ENCODE measurements around the gene OR2T4.

OR2T4 gene

GRCh38 chr1:248361121-248361715 lies at the start of gene OR2T4:
Gene OR2T4, plus strand, starts transcription at chr1:248361665. Its CDS starts 0 bp downstream, at chr1:248361665.
- no peak for DNase-seq (ENCODE audit: low read depth, low spot score)

- DNase-seq (ENCODE audit: low read depth, low spot score), result no peak
Measured at GRCh38 chr1:248316796-248317195, 44.7 kb upstream of the OR2T4 start.

- DNase-seq (ENCODE audit: low read depth, low spot score), result no peak
Measured at GRCh38 chr1:248324468-248324867, 37.0 kb upstream of the OR2T4 start, which contains the start of gene OR2M7. Gene OR2M7, minus strand, starts transcription at chr1:248324568. Its CDS starts 0 bp downstream, at chr1:248324568.

- DNase-seq (ENCODE audit: low read depth, low spot score), result no peak
Measured at GRCh38 chr1:248343451-248343850, 18.0 kb upstream of the OR2T4 start.

GRCh38 chr1:248348475-248348874 lies 13.0 kb upstream of the OR2T4 start, which contains the start of gene OR14C36:
Gene OR14C36, plus strand, starts transcription at chr1:248348775. Its CDS starts 0 bp downstream, at chr1:248348775.
- no peak for DNase-seq (ENCODE audit: low read depth, low spot score)

- no peak for DNase-seq (ENCODE audit: low read depth, low spot score)
Measured at GRCh38 chr1:248359415-248359814, 2.0 kb upstream of the OR2T4 start.

GRCh38 chr1:248366609-248367008 lies 5.1 kb downstream of the OR2T4 start:
- no peak for DNase-seq (ENCODE audit: low read depth, low spot score)

GRCh38 chr1:248372394-248372793 lies 10.9 kb downstream of the OR2T4 start:
- DNase-seq (ENCODE audit: low read depth, low spot score), result no peak

- DNase-seq (ENCODE audit: low read depth, low spot score), result no peak
Measured at GRCh38 chr1:248373761-248374160, 12.3 kb downstream of the OR2T4 start.

- DNase-seq (ENCODE audit: low read depth, low spot score), result no peak
Measured at GRCh38 chr1:248375446-248375845, 14.0 kb downstream of the OR2T4 start, which contains the start of gene OR2T6. Gene OR2T6, plus strand, starts transcription at chr1:248375746. Its CDS starts 11,863 bp downstream, at chr1:248387609.

GRCh38 chr1:248376916-248377315 lies 15.5 kb downstream of the OR2T4 start:
- DNase-seq (ENCODE audit: low read depth, low spot score), result no peak

GRCh38 chr1:248380854-248381253 lies 19.4 kb downstream of the OR2T4 start:
- DNase-seq (ENCODE audit: low read depth, low spot score), result no peak

GRCh38 chr1:248388426-248388825 lies 27.0 kb downstream of the OR2T4 start:
- no peak for DNase-seq (ENCODE audit: low read depth, low spot score)

GRCh38 chr1:248393050-248393449 lies 31.6 kb downstream of the OR2T4 start:
- no peak for DNase-seq (ENCODE audit: low read depth, low spot score)

- no peak for DNase-seq (ENCODE audit: low read depth, low spot score)
Measured at GRCh38 chr1:248402748-248403147, 41.3 kb downstream of the OR2T4 start, which contains the start of gene OR2T1. Gene OR2T1, plus strand, starts transcription at chr1:248403048. Its CDS starts 3,100 bp downstream, at chr1:248406148.

GRCh38 chr1:248404024-248404423 lies 42.6 kb downstream of the OR2T4 start:
- peak; percentile 3 for DNase-seq (ENCODE audit: low read depth, low spot score)

GRCh38 chr1:248406721-248407692 lies 45.5 kb downstream of the OR2T4 start:
- DNase-seq (ENCODE audit: low read depth, low spot score), result no peak

Measured in astrocyte of the hippocampus (primary cell).